K562 (cell line): ENCODE data around the gene RASSF10. TPM values are rescaled to one million over a fixed set of nuclear protein-coding genes. Genes with fewer than 3 reads are reported as not detected.
A peak's percentile ranks its signal among the peaks of the same experiment; 100 is the strongest.

ENCODE experiments used
- ATAC-seq: fragments of 200-7000 bp; cut with Tn5 transposase; 3 replicates; pipeline ENCODE4 v1.9.1; 2020; ENCODE audit warnings: moderate library complexity
- BruUV-seq: library from RNA; stranded (reverse); fragments of 400-500 nt; replicated peaks from 2 replicates; lab custom pipeline; 2021; lab: Mats Ljungman, UMichigan
- CTCF ChIA-PET: fragments of 300-600 bp; formaldehyde crosslinking; extraction: SDS; loops from one replicate; lab custom pipeline; 2021; ENCODE audit warnings: low intra/inter-chr PET ratio; lab: Yijun Ruan, JAX
- POLR2A ChIA-PET: fragments of 300-600, 350-650 bp; sonication (Branson Sonifier 250); formaldehyde crosslinking; extraction: SDS; loops from one replicate; lab custom pipeline; 2021; ENCODE audit warnings: antibody characterized with exemption, inconsistent platforms; lab: Yijun Ruan, JAX
- DNase-seq, 4 experiments: peaks; one replicate each; pipeline versions ENCODE4 v3.0.0 to v3.0.0-alpha.2; 2011 to 2018; ENCODE audit warnings: low spot score in 3 of 4, mixed read lengths in 3 of 4; ENCODE audit errors: extremely low read depth in 1 of 4
- FAIRE-seq: peaks from 2 replicates; lab custom pipeline; 2011; peaks lifted over from hg19 to GRCh38; lab: Jason Lieb, UNC
- H2AFZ ChIP-seq: 2 replicates; pipeline ENCODE4 v1.6.0; 2011; ENCODE audit warnings: low read depth, low read length, control low read depth, inconsistent platforms
- H3K27ac ChIP-seq: fragments of 200-600 bp; 3 replicates; pipeline ENCODE4 v1.8.0; 2011; ENCODE audit warnings: low read depth, mild to moderate bottlenecking, control low read depth, inconsistent platforms, low read length, moderate library complexity, mixed read lengths; ENCODE audit errors: extremely low read depth
- H3K27me3 ChIP-seq, 2 experiments: fragments of 300-600 bp in 1 of 2; 2 replicates in 1 of 2; 3 replicates in 1 of 2; pipeline versions ENCODE4 v1.6.0 to v1.8.0; 2011; ENCODE audit warnings: inconsistent platforms in 2 of 2, low read length in 2 of 2, mild to moderate bottlenecking in 1 of 2, mixed read lengths in 1 of 2, moderate library complexity in 1 of 2; ENCODE audit not compliant: control insufficient read depth in 2 of 2, insufficient read depth in 2 of 2
- H3K36me3 ChIP-seq: fragments of 300-600 bp; 3 replicates; pipeline ENCODE4 v1.8.0; 2011; ENCODE audit warnings: mild to moderate bottlenecking, low read length, inconsistent platforms; ENCODE audit not compliant: control insufficient read depth, insufficient read depth
- H3K4me1 ChIP-seq, 2 experiments: fragments of 200-600 bp in 1 of 2; replicated peaks in 1 of 2; 2 replicates in 1 of 2; 3 replicates in 1 of 2; pipeline versions ENCODE4 v1.5.1 to v1.8.0; 2011; ENCODE audit warnings: inconsistent platforms in 2 of 2, low read length in 2 of 2, mild to moderate bottlenecking in 1 of 2, mixed read lengths in 1 of 2, moderate library complexity in 1 of 2; ENCODE audit not compliant: control insufficient read depth in 2 of 2, insufficient read depth in 2 of 2
- H3K4me2 ChIP-seq: 2 replicates; pipeline ENCODE4 v1.6.1; 2011; ENCODE audit warnings: low read length, control low read depth, inconsistent platforms, mixed read lengths; ENCODE audit not compliant: insufficient read depth
- H3K4me3 ChIP-seq: fragments of 200-600 bp; sonication (generic), shearing (Covaris generic); 2 replicates; pipeline ENCODE4 v1.5.1; 2016; ENCODE audit warnings: control low read depth, inconsistent platforms
- H3K79me2 ChIP-seq: fragments of 200-600 bp; 3 replicates; pipeline ENCODE4 v1.8.0; 2011; ENCODE audit warnings: low read length, inconsistent platforms; ENCODE audit not compliant: control insufficient read depth, insufficient read depth
- H3K9ac ChIP-seq, 2 experiments: 2 replicates each; pipeline versions ENCODE4 v1.6.0 to v1.6.1; 2011; ENCODE audit warnings: low read depth in 2 of 2, low read length in 2 of 2, control low read depth in 1 of 2, inconsistent platforms in 1 of 2, mild to moderate bottlenecking in 1 of 2, mixed read lengths in 1 of 2; ENCODE audit not compliant: insufficient read depth in 1 of 2
- H3K9me1 ChIP-seq: one replicate; pipeline ENCODE4 v1.6.0; 2011; ENCODE audit warnings: inconsistent platforms, mild to moderate bottlenecking, low read length, moderate library complexity; ENCODE audit not compliant: control insufficient read depth, insufficient read depth
- H3K9me3 ChIP-seq: replicated peaks from 2 replicates; pipeline ENCODE4 v1.5.1; 2011; ENCODE audit warnings: low read depth, low read length, inconsistent platforms; ENCODE audit not compliant: control insufficient read depth, insufficient read depth
- H4K20me1 ChIP-seq: replicated peaks from 2 replicates; pipeline ENCODE4 v1.6.1; 2011; ENCODE audit warnings: low read length, inconsistent platforms, mixed read lengths; ENCODE audit not compliant: control insufficient read depth, insufficient read depth
- ADNP ChIP-seq: fragments of 200-800 bp; sonication (Bioruptor generic); IDR thresholded peaks from 2 replicates; pipeline ENCODE4 v1.6.1; 2016; ENCODE audit warnings: missing genetic modification characterization, missing compliant biosample characterization
- C11orf30 ChIP-seq: fragments of 450-650 bp; IDR thresholded peaks from 2 replicates; pipeline ENCODE4 v1.6.1; 2016; ENCODE audit warnings: low read depth, mild to moderate bottlenecking
- ETV6 ChIP-seq, 3 experiments: fragments of 150-350 bp in 1 of 3; sonication (generic) in 1 of 3; formaldehyde crosslinking in 1 of 3; IDR thresholded peaks; 2 replicates each; pipeline versions ENCODE4 v1.6.1 to v1.8.0; 2014 to 2022; ENCODE audit warnings: borderline replicate concordance in 2 of 3, low read depth in 2 of 3, antibody characterized with exemption in 1 of 3, low read length in 1 of 3, mild to moderate bottlenecking in 1 of 3, missing genetic modification reagents in 1 of 3
- FOXP1 ChIP-seq: sonication (generic); formaldehyde crosslinking; IDR thresholded peaks from 2 replicates; pipeline ENCODE4 v1.8.0; 2022; ENCODE audit warnings: mild to moderate bottlenecking, missing genetic modification reagents
- IRF2 ChIP-seq: sonication (generic); formaldehyde crosslinking; IDR thresholded peaks from 2 replicates; pipeline ENCODE4 v1.8.1; 2022; ENCODE audit warnings: mild to moderate bottlenecking, missing genetic modification reagents
- MAFF ChIP-seq: IDR thresholded peaks from 2 replicates; pipeline ENCODE4 v1.6.1; 2012; ENCODE audit warnings: low read length, improper control_type of control experiment
- MAFG ChIP-seq: fragments of 450-650 bp; conservative IDR thresholded peaks from 2 replicates; pipeline ENCODE4 v1.6.1; 2016; ENCODE audit warnings: missing genetic modification characterization, missing compliant biosample characterization
- MAFK ChIP-seq: IDR thresholded peaks from 2 replicates; pipeline ENCODE4 v1.6.1; 2011; ENCODE audit warnings: low read length, improper control_type of control experiment
- PTTG1 ChIP-seq: fragments of 450-650 bp; IDR thresholded peaks from 2 replicates; pipeline ENCODE4 v1.6.1; 2016; ENCODE audit warnings: low read depth, mild to moderate bottlenecking, missing genetic modification characterization, missing compliant biosample characterization
- SOX6 ChIP-seq: fragments of 450-650 bp; IDR thresholded peaks from 2 replicates; pipeline ENCODE4 v1.6.1; 2014; ENCODE audit warnings: mild to moderate bottlenecking
- TARDBP ChIP-seq: fragments of 450-650 bp; IDR thresholded peaks from 2 replicates; pipeline ENCODE4 v1.6.1; 2016
- ZFP36 ChIP-seq: fragments of 150-350 bp; IDR thresholded peaks from 2 replicates; pipeline ENCODE4 v1.6.1; 2018; ENCODE audit warnings: low read length, low read depth; ENCODE audit not compliant: partially characterized antibody
- ZNF232 ChIP-seq: sonication (generic); formaldehyde crosslinking; IDR thresholded peaks from 2 replicates; pipeline ENCODE4 v1.8.0; 2022; ENCODE audit warnings: mild to moderate bottlenecking, missing genetic modification reagents
- ZNF316 ChIP-seq: fragments of 450-650 bp; IDR thresholded peaks from 2 replicates; pipeline ENCODE4 v1.6.1; 2016
- ZNF764 ChIP-seq: fragments of 250-450 bp; sonication (Bioruptor Pico); IDR thresholded peaks from 2 replicates; pipeline ENCODE4 v1.4.0; 2020; ENCODE audit warnings: low read depth, mild to moderate bottlenecking, moderate library complexity
- WGBS: fragments of 100-300 bp; shearing (Covaris generic); methylation state at CpG from one replicate; pipeline ENCODE4 v1.1.6; 2016; ENCODE audit warnings: low coverage, mixed read lengths; ENCODE audit not compliant: insufficient coverage; ENCODE audit errors: missing lambda C conversion rate; 5-methylcytosine and 5-hydroxymethylcytosine counted together
- in situ Hi-C: fragments of 300-500 bp; cut with MboI; formaldehyde crosslinking; loops from 4 replicates; pipeline ENCODE4 v1.15.0; 2018; ENCODE audit warnings: inconsistent platforms, mixed read lengths
- intact Hi-C: fragments of 100-400 bp; cut with micrococcal nuclease; formaldehyde crosslinking; loops from 2 replicates; pipeline ENCODE4 v1.14.2; 2022
- polyA plus RNA-seq, 8 experiments: library from polyadenylated mRNA; depleted of rRNA in 4 of 8; stranded (reverse) in 5 of 8; unstranded in 3 of 8; fragments of >200 nt; fragmentation: Nextera tagmentation in 2 of 8; fragmentation: Illumina TruSeq in 1 of 8; extraction: Ambion mirVana in 2 of 8; extraction: Trizol in 1 of 8; gene quantifications; 2 replicates each; pipeline versions ENCODE4 v1.2.1 to v1.2.3, GENCODE V29; 2011 to 2014; ENCODE audit warnings: inconsistent platforms in 1 of 8, missing spikeins in 1 of 8
- total RNA-seq, 7 experiments: library from RNA; depleted of rRNA in 6 of 7; stranded (reverse); fragments of >200 nt in 6 of 7; fragmentation: Illumina TruSeq in 2 of 7; extraction: Trizol in 2 of 7; gene quantifications; 2 replicates each; pipeline versions ENCODE4 v1.2.1 to v1.2.3, GENCODE V29; 2011 to 2021; ENCODE audit warnings: low replicate concordance in 1 of 7
- TF ChIP-seq, protein P1 (sequence below): fragments of 200-800 bp; sonication (Bioruptor generic); IDR thresholded peaks from 2 replicates; pipeline ENCODE4 v1.6.1; 2017; ENCODE audit warnings: missing genetic modification characterization, missing compliant biosample characterization

Gene RASSF10
- total and polyA plus RNA-seq, 9 of the 15 experiments (the other 6 are each of a cell fraction or from before 2014, with no cell fraction given): not detected

DNA sequence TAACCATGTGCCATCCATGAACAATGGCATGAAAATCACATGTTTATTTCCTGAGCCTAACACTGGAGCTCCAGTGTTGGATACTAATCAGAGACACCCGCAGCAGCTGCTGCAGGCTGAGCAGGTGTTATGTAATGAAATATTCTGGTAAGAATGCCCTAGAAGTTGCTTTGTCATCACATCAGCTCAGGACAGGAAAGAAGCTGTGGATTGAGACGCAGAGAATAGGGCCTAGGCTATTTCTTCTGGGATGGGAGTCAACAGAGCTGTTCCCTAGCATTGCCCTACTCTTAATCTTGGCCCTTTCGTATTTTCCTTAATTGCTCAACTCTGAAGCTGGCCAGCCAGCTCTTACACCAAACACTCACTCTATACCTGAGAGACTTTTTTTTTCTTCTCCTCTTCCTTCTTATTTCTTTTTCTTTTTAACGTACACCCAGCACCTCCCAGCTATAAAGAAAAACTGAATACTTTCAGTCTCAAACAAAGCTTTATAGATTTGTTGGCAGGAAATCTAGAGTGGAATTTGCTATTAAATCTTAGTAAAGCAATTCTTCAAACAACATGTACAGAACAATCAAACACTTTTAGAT, 31.9 kb downstream of the RASSF10 start:
- ChIA-PET POLR2A (interaction anchor here (1.0 kb wide), 1 partner anchor 14 kb away, joined by 3 read pairs; no protein-coding TSS in a partner anchor), CTCF (no interaction called here)
- H3K9ac ChIP-seq: no peak overlapping the region
- H3K36me3 ChIP-seq: no peaks in the 10 kb centered on the region
- H3K4me1 ChIP-seq: peaks cover 0 to 3% of the 10 kb centered on the region in 2 experiments; a peak in 1 of 5 replicates
- H3K9me3 ChIP-seq: no peaks in the 10 kb centered on the region
- in situ Hi-C loops: no loop called here
- FAIRE-seq: no peak
- no peaks in the 10 kb centered on the region for H3K79me2 ChIP-seq
- WGBS: 7% methylated on average over 4 of the region's 4 CpGs
- intact Hi-C loops: no loop called here
- no peak overlapping the region for H3K27ac ChIP-seq
- DNase-seq: peak in 1 of 4 experiments; percentile 40
- H2AFZ ChIP-seq: no peak overlapping the region
- ATAC-seq: peak; percentile 73
- H4K20me1 ChIP-seq: no peaks in the 10 kb centered on the region
- no peak overlapping the region for H3K4me3 ChIP-seq
- H3K4me2 ChIP-seq: no peak overlapping the region
- no TSS peak for BruUV-seq
- H3K9me1 ChIP-seq: no peaks in the 10 kb centered on the region
- H3K27me3 ChIP-seq: peaks cover 5 to 6% of the 10 kb centered on the region in 2 experiments; a peak in 3 of 5 replicates
- TF ChIP-seq SOX6 (0 out of 2 replicates have a peak, but pooled peaks have one; percentile 16), MAFF (peak; percentile 10; the same call in 1 of the 2 replicates), IRF2 (CRISPR knock-in tag) (no peak), ADNP (tag) (no peak), C11orf30 (peak; percentile 85), ZNF232 (no peak), ZFP36 (peak; percentile 42), ETV6 (IDR thresholded peaks at IDR 0.05; ENCODE audit: borderline replicate concordance in 1 of 2, low read depth in 2 of 2, low read length in 1 of 2) (no peak), ETV6 (CRISPR knock-in tag; IDR thresholded peaks at IDR 0.05; ENCODE audit: borderline replicate concordance) (no peak), ZNF764 (CRISPR knock-in tag) (no peak), MAFK (peak; percentile 42), MAFG (tag) (peak; percentile 63; the same call in 1 of the 2 replicates), TARDBP (no peak), ZNF316 (peak; percentile 85), FOXP1 (CRISPR knock-in tag) (no peak), PTTG1 (no peak)
- TF ChIP-seq, protein P1, sequence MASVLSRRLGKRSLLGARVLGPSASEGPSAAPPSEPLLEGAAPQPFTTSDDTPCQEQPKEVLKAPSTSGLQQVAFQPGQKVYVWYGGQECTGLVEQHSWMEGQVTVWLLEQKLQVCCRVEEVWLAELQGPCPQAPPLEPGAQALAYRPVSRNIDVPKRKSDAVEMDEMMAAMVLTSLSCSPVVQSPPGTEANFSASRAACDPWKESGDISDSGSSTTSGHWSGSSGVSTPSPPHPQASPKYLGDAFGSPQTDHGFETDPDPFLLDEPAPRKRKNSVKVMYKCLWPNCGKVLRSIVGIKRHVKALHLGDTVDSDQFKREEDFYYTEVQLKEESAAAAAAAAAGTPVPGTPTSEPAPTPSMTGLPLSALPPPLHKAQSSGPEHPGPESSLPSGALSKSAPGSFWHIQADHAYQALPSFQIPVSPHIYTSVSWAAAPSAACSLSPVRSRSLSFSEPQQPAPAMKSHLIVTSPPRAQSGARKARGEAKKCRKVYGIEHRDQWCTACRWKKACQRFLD: no peak
